ENCODE measurements around the gene FTCD. TPM values are rescaled to one million over a fixed set of nuclear protein-coding genes. Genes with fewer than 3 reads are reported as not detected.

Gene FTCD
- total RNA-seq, 1 donor from 2014 or later: 1.8 TPM

DNA sequence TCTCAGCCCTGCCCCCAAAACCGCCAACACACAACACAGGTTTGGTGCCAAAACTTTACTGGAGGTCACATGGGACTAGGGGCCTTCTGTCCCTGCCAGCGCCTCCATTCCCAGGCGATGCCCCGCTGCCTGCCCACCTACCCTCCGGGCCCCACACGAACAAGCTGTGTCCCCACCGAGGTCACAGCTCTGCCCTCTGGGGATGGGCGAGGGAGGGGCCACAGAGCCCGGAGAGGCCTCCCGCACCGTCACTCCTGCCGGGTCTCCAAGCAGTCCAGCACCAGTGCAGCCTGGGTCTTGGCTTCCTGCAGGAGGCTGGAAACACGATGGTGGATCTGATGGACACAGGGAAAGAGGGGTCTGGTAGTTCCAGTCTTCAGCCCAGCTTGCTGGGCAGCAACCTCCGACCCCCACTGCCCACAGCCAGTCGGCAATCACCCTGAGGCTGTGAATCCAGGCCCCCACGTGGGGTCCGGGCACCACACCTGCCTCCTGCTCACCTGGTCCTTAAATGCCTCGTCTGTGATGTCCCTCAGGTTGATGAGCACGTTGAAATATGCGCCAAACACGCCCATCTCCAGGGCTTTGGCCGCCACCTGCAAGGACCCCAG is 18.5 kb downstream of the FTCD start:
- Mint-ChIP-seq H3K4me1 (no peaks in the 10 kb centered on the region), H3K27ac (ENCODE audit: unreplicated experiment) (no peak overlapping the region), H3K4me3 (no peak overlapping the region), H3K9me3 (no peaks in the 10 kb centered on the region), H3K36me3 (ENCODE audit: low read depth) (no peaks in the 10 kb centered on the region), H3K27me3 (ENCODE audit: low read depth) (peaks cover 34% of the 10 kb centered on the region)
- TF ChIP-seq, protein P1, sequence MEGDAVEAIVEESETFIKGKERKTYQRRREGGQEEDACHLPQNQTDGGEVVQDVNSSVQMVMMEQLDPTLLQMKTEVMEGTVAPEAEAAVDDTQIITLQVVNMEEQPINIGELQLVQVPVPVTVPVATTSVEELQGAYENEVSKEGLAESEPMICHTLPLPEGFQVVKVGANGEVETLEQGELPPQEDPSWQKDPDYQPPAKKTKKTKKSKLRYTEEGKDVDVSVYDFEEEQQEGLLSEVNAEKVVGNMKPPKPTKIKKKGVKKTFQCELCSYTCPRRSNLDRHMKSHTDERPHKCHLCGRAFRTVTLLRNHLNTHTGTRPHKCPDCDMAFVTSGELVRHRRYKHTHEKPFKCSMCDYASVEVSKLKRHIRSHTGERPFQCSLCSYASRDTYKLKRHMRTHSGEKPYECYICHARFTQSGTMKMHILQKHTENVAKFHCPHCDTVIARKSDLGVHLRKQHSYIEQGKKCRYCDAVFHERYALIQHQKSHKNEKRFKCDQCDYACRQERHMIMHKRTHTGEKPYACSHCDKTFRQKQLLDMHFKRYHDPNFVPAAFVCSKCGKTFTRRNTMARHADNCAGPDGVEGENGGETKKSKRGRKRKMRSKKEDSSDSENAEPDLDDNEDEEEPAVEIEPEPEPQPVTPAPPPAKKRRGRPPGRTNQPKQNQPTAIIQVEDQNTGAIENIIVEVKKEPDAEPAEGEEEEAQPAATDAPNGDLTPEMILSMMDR (conservative IDR thresholded peaks at IDR 0.05): no peak
- no peak for DNase-seq (ENCODE audit: low read depth, low spot score)

DNA sequence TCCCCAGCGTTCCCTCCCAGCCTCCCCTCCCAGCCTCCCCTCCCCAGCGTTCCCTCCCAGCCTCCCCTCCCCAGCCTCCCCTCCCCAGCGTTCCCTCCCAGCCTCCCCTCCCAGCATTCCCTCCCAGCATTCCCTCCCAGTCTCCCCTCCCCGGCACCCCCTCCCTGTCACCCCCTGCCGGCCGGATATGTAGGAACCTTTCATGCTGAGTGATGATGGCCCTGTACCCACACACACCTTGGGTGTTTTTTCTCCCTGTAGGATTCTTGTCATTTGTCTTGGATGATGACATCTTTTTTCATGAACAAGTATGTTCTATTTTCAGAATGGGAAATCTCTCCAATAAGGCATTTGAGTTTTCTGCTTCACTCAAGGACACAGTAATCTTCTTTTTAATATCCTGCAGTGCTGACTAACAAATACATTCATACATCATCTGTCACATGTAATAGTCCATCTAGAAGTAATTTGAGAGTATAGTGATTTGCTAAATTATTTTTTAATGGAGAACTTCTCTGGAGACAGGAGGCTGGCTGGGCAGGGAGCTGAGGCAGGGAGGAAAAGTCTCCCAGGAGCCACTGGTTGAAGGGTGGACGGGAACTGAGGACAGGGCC is 19.5 kb downstream of the FTCD start:
- Mint-ChIP-seq H3K27me3 (ENCODE audit: low read depth) (peaks cover 24% of the 10 kb centered on the region), H3K4me1 (no peaks in the 10 kb centered on the region), H3K36me3 (ENCODE audit: low read depth) (no peaks in the 10 kb centered on the region), H3K27ac (ENCODE audit: unreplicated experiment) (no peak overlapping the region), H3K9me3 (no peaks in the 10 kb centered on the region), H3K4me3 (no peak overlapping the region)
- no peak for DNase-seq (ENCODE audit: low read depth, low spot score)
- TF ChIP-seq, protein P1 (conservative IDR thresholded peaks at IDR 0.05): no peak

DNA sequence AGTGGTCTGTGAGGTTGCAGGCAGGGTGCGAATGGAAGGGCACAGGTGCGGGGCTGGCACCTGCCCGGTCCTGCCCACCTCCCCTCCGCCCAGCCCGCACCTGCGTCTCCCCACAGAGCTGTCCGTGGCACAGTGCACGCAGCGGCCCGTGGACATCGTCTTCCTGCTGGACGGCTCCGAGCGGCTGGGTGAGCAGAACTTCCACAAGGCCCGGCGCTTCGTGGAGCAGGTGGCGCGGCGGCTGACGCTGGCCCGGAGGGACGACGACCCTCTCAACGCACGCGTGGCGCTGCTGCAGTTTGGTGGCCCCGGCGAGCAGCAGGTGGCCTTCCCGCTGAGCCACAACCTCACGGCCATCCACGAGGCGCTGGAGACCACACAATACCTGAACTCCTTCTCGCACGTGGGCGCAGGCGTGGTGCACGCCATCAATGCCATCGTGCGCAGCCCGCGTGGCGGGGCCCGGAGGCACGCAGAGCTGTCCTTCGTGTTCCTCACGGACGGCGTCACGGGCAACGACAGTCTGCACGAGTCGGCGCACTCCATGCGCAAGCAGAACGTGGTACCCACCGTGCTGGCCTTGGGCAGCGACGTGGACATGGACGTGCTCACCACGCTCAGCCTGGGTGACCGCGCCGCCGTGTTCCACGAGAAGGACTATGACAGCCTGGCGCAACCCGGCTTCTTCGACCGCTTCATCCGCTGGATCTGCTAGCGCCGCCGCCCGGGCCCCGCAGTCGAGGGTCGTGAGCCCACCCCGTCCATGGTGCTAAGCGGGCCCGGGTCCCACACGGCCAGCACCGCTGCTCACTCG is 23.3 kb downstream of the FTCD start:
- Mint-ChIP-seq H3K27me3 (ENCODE audit: low read depth) (peaks cover 4% of the 10 kb centered on the region), H3K4me1 (no peaks in the 10 kb centered on the region), H3K27ac (ENCODE audit: unreplicated experiment) (no peak overlapping the region), H3K9me3 (no peaks in the 10 kb centered on the region), H3K36me3 (ENCODE audit: low read depth) (no peaks in the 10 kb centered on the region), H3K4me3 (no peak overlapping the region)
- TF ChIP-seq, protein P1 (conservative IDR thresholded peaks at IDR 0.05): no peak
- no peak for DNase-seq (ENCODE audit: low read depth, low spot score)

DNA sequence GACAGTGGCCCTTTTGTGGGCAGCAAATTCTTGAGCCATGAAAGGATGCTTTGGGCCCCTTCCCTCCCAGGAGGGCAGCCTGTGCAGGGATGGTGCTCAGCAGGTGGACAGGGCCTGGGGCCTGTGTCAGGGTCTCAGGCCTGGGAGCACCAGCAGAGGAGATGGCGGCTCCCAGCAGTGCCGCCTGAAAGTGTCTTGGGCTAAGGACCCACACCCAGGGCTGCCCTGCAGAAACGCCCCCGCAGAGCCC is 23.9 kb downstream of the FTCD start:
- Mint-ChIP-seq H3K27ac (ENCODE audit: unreplicated experiment) (no peak overlapping the region), H3K9me3 (no peaks in the 10 kb centered on the region), H3K4me1 (no peaks in the 10 kb centered on the region), H3K27me3 (ENCODE audit: low read depth) (peaks cover 4% of the 10 kb centered on the region), H3K36me3 (ENCODE audit: low read depth) (no peaks in the 10 kb centered on the region), H3K4me3 (no peak overlapping the region)
- DNase-seq (ENCODE audit: low read depth, low spot score): no peak
- TF ChIP-seq, protein P1 (conservative IDR thresholded peaks at IDR 0.05): no peak

DNA sequence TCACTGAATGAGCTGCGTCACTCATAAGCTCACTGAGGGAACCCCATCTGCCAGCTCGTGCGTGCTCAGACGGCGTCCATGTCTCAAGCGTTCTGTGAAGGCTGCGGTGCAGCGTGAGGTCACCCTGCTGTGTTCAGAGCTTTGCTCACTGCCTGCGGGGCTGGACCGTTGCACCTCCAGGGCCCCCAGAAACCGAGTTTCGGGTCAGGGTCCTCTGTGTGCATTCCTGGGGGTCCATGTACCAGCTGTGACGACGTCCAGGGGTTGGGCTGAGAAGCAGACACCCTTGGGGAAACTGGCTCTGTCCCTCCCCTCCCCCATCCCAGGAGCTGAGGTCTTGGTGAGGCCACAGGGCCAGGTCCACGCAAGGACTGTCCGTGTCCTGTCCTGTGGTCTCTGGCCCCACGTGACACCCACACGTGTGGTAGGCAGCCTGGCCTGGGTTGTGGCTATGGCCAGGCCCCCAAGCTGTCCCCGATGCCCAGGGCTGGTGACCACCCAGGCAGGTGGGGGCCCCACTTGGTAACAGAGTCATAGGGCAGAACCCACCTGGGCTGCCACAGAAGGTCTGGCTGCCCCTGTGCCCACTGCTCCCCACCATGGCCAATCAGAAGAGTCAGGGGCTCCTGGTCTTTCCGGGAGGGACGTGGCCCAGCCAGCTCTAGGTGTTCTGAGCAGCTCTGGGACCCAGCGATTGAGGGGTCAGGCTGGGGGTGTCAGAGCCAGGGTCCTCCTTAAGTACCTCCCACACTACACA is 24.4 kb downstream of the FTCD start:
- Mint-ChIP-seq H3K27me3 (ENCODE audit: low read depth) (peaks cover 2% of the 10 kb centered on the region), H3K27ac (ENCODE audit: unreplicated experiment) (no peak overlapping the region), H3K36me3 (ENCODE audit: low read depth) (no peaks in the 10 kb centered on the region), H3K4me3 (no peak overlapping the region), H3K4me1 (no peaks in the 10 kb centered on the region), H3K9me3 (no peaks in the 10 kb centered on the region)
- TF ChIP-seq, protein P1 (conservative IDR thresholded peaks at IDR 0.05): no peak
- DNase-seq (ENCODE audit: low read depth, low spot score): no peak
